ENCODE results near the gene SRC.

SRC gene

DNA sequence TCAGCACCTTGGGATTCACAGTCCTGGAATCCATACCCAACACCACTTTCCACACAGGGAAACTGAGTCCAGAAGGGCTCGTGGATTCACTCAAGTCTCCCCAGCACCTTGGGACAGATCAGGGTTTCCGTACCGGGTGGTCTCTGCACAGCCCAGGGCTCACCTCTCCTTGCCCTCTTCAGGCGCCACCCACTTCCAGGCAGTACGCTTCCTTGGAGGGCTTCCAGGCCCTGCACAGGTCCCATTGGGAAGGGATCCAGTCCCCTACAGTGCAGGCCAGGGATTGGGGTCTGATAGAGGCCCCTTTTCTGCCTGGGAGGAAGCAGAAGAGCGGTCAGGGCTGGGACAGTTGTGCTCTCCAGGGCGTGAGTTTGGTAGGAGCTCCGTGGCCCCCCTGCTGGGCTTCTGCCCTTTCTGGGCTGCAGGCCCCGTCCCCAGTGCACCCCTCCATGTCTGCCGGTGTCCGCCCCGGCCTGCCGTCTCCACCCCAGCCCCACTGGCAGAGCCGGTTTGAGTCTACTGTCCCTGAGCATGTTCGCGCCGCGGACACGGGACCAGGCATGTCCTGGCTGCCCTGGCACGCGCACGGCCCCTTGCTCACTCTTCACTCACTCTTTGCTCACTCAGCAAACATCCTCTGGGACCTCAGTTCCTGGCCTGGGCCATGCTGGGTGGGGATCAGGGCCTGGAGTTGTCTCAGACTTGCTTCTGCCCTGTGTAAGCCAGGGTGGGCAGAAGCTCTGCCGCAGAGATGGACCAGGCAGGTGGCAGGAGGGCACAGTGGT is 12.6 kb downstream of the SRC start:
- no peak overlapping the region for H3K4me3 ChIP-seq (ENCODE audit: control insufficient read depth, low read depth, low read length)

DNA sequence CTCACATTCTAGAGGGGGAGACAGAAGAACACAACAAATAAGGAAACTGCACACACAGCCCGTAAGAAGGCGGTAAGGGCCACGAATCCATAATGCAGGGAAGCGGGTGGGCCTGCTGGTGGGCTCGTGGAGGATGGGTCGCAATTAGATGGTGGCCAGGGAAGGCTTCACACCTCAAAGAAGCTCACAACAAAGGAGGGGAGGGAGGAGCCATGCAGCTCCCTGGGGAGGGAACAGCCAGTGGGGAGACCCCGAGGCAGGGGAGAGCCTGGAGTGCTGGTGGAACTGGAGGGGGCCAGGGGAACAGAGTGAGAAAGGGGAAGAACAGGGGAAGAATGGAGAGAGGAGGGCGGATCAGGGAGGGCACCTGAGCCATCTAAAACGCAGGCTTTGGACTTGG is 13.4 kb downstream of the SRC start:
- H3K4me3 ChIP-seq (ENCODE audit: control insufficient read depth, low read depth, low read length) = no peak overlapping the region
- TF ChIP-seq, protein P1, sequence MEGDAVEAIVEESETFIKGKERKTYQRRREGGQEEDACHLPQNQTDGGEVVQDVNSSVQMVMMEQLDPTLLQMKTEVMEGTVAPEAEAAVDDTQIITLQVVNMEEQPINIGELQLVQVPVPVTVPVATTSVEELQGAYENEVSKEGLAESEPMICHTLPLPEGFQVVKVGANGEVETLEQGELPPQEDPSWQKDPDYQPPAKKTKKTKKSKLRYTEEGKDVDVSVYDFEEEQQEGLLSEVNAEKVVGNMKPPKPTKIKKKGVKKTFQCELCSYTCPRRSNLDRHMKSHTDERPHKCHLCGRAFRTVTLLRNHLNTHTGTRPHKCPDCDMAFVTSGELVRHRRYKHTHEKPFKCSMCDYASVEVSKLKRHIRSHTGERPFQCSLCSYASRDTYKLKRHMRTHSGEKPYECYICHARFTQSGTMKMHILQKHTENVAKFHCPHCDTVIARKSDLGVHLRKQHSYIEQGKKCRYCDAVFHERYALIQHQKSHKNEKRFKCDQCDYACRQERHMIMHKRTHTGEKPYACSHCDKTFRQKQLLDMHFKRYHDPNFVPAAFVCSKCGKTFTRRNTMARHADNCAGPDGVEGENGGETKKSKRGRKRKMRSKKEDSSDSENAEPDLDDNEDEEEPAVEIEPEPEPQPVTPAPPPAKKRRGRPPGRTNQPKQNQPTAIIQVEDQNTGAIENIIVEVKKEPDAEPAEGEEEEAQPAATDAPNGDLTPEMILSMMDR (conservative IDR thresholded peaks at IDR 0.05; ENCODE audit: control insufficient read depth, insufficient read depth, low read depth, low read length) = no peak

More for the DNA sequence above, 12.6 kb downstream of the SRC start:
- TF ChIP-seq, protein P1 (conservative IDR thresholded peaks at IDR 0.05; ENCODE audit: control insufficient read depth, insufficient read depth, low read depth, low read length) = no peak
- peak; percentile 50 for DNase-seq (ENCODE audit: low read depth)

GRCh38 chr20:37359836-37360235 is 13.9 kb downstream of the SRC start:
- H3K4me3 ChIP-seq (ENCODE audit: control insufficient read depth, low read depth, low read length) = no peak overlapping the region
- DNase-seq (ENCODE audit: low read depth) = no peak
- TF ChIP-seq, protein P1 (conservative IDR thresholded peaks at IDR 0.05; ENCODE audit: control insufficient read depth, insufficient read depth, low read depth, low read length) = no peak

More for the DNA sequence above, 13.4 kb downstream of the SRC start:
- DNase-seq (ENCODE audit: low read depth) = no peak

- no peak for DNase-seq (ENCODE audit: low read depth)
- no peak overlapping the region for H3K4me3 ChIP-seq (ENCODE audit: control insufficient read depth, low read depth, low read length)
- TF ChIP-seq, protein P1 (conservative IDR thresholded peaks at IDR 0.05; ENCODE audit: control insufficient read depth, insufficient read depth, low read depth, low read length) = no peak
Observed at GRCh38 chr20:37360391-37361115, 14.6 kb downstream of the SRC start.

DNA sequence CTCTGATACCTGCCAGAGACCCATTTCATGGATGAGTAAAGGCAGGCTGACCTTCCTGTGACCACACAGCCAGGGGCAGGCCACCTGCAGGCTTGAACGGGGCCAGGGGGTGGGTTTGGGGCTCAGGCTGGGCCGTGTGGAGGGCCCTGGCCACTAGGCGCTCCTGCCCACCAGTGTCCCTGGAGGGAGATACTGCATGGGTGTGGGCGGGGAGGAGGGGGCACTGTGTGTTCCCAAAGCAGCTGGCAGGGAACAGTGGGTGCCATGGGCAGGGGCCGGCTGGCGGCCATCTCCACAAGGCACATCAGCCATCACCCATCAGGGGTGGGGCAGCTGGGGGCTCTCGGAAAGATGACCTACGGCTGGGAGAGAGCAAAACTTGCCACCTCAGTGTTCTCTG is 15.4 kb downstream of the SRC start:
- no peak for DNase-seq (ENCODE audit: low read depth)
- no peak overlapping the region for H3K4me3 ChIP-seq (ENCODE audit: control insufficient read depth, low read depth, low read length)
- TF ChIP-seq, protein P1 (conservative IDR thresholded peaks at IDR 0.05; ENCODE audit: control insufficient read depth, insufficient read depth, low read depth, low read length) = no peak

DNA sequence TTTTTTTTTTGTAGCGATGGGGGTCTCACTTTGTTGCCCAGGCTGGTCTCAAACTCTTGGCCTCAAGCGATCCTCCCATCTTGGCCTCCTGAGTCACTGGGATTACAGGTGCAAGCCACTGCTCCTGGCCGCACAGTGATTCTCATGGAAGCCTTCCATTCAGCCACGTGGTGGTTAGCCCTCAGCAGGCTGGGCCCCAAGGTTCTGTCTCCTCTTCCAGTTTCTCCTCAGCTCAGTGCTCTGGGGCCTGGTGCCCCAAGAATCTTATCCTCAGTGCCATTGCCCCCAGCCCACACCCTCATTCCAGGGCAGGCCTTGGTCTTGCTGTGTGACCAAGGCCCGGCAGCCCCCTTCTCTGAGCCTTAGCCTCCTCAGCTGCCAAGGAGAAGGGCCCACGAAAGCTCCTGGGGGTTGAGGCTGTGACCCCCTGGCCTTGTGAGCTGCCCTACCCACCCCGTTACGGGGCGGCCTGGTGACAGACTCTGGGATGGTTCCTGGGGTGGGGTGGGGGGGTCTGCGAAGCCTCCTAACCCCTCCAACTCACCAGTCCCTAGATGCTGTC is 16.4 kb downstream of the SRC start:
- H3K4me3 ChIP-seq (ENCODE audit: control insufficient read depth, low read depth, low read length) = no peak overlapping the region
- TF ChIP-seq, protein P1 (conservative IDR thresholded peaks at IDR 0.05; ENCODE audit: control insufficient read depth, insufficient read depth, low read depth, low read length) = no peak
- no peak for DNase-seq (ENCODE audit: low read depth)
